Naive thymus-derived CD4-positive, alpha-beta T cell (primary cell): ENCODE results near the gene TOP3A. TPM values are rescaled to one million over a fixed set of nuclear protein-coding genes. Genes with fewer than 3 reads are reported as not detected.

Source experiments
- ATAC-seq: fragments of 150-1000 bp; cut with Tn5 transposase; 2 replicates; pipeline ENCODE4 v1.10.0; 2021; ENCODE audit warnings: mild to moderate bottlenecking, moderate library complexity
- CTCF ChIA-PET: fragments of 350-600 bp; sonication (Branson Sonifier 250); formaldehyde crosslinking; loops from one replicate; lab custom pipeline; 2021; ENCODE audit warnings: antibody characterized with exemption; lab: Charles Lee
- POLR2A ChIA-PET: fragments of 350-600 bp; sonication (Branson Sonifier 250); formaldehyde crosslinking; loops from one replicate; lab custom pipeline; 2021; ENCODE audit warnings: antibody characterized with exemption, inconsistent platforms; lab: Charles Lee
- DNase-seq, 9 donors: peaks; one replicate each; pipeline versions ENCODE4 v3.0.0 to v3.0.0-alpha.2; 2020 to 2022; ENCODE audit warnings: mixed read lengths in 1 of 9
- H3K27ac ChIP-seq: one replicate; pipeline ENCODE4 v1.7.0; 2013; ENCODE audit warnings: mild to moderate bottlenecking, low read depth, low read length, moderate library complexity
- H3K27me3 ChIP-seq, 2 donors: one replicate each; pipeline ENCODE4 v1.7.0; 2013; ENCODE audit warnings: low read length in 2 of 2, mild to moderate bottlenecking in 2 of 2, moderate library complexity in 2 of 2; ENCODE audit not compliant: control insufficient read depth in 2 of 2, insufficient read depth in 2 of 2
- H3K36me3 ChIP-seq, 3 experiments: 1 replicate in 2 of 3; 2 replicates in 1 of 3; pipeline ENCODE4 v1.7.0; 2013; ENCODE audit warnings: low read length in 3 of 3, mild to moderate bottlenecking in 3 of 3, moderate library complexity in 1 of 3; ENCODE audit not compliant: insufficient read depth in 3 of 3, control insufficient read depth in 2 of 3
- H3K4me1 ChIP-seq, 2 donors: one replicate each; pipeline ENCODE4 v1.7.0; 2013; ENCODE audit warnings: low read length in 2 of 2, mild to moderate bottlenecking in 2 of 2, moderate library complexity in 1 of 2; ENCODE audit not compliant: control insufficient read depth in 2 of 2, insufficient read depth in 2 of 2
- H3K4me3 ChIP-seq: 2 replicates; pipeline ENCODE4 v1.7.0; 2013; ENCODE audit warnings: mild to moderate bottlenecking, low read length
- H3K9me3 ChIP-seq, 3 experiments: 1 replicate in 2 of 3; 2 replicates in 1 of 3; pipeline ENCODE4 v1.7.0; 2013; ENCODE audit warnings: low read length in 3 of 3; ENCODE audit not compliant: control insufficient read depth in 2 of 3
- H3K27ac Mint-ChIP-seq, 9 donors: one replicate each; pipeline ENCODE4 v1.8.0; 2020 to 2022; ENCODE audit warnings: mixed read lengths in 9 of 9, mild to moderate bottlenecking in 8 of 9, moderate library complexity in 5 of 9, inconsistent platforms in 2 of 9
- H3K27me3 Mint-ChIP-seq, 5 donors: one replicate each; pipeline ENCODE4 v1.8.0; 2021 to 2022; ENCODE audit warnings: mixed read lengths in 5 of 5, mild to moderate bottlenecking in 1 of 5
- H3K36me3 Mint-ChIP-seq, 5 donors: one replicate each; pipeline ENCODE4 v1.8.0; 2020 to 2022; ENCODE audit warnings: mixed read lengths in 5 of 5, mild to moderate bottlenecking in 3 of 5, inconsistent platforms in 1 of 5
- H3K4me1 Mint-ChIP-seq, 7 donors: one replicate each; pipeline ENCODE4 v1.8.0; 2020 to 2022; ENCODE audit warnings: mixed read lengths in 7 of 7, mild to moderate bottlenecking in 3 of 7, inconsistent platforms in 1 of 7
- H3K4me3 Mint-ChIP-seq, 10 donors: one replicate each; pipeline ENCODE4 v1.8.0; 2020 to 2022; ENCODE audit warnings: mild to moderate bottlenecking in 10 of 10, mixed read lengths in 10 of 10, moderate library complexity in 6 of 10, inconsistent platforms in 2 of 10
- H3K9me3 Mint-ChIP-seq, 11 donors: one replicate each; pipeline ENCODE4 v1.8.0; 2020 to 2022; ENCODE audit warnings: mixed read lengths in 11 of 11, mild to moderate bottlenecking in 4 of 11, inconsistent platforms in 1 of 11, moderate library complexity in 1 of 11
- intact Hi-C, 2 donors: fragments of 100-400 bp; cut with micrococcal nuclease; formaldehyde crosslinking; loops; one replicate each; pipeline ENCODE4 v1.15.1; 2023
- polyA plus RNA-seq, 2 donors: library from polyadenylated mRNA; unstranded; fragments of 300-500 nt; fragmentation: Illumina TruSeq; gene quantifications; one replicate each; pipeline ENCODE4 v1.2.3, GENCODE V29; 2021
- total RNA-seq, 6 experiments: library from RNA in 5 of 6; stranded (reverse) in 5 of 6; gene quantifications; 1 replicate in 5 of 6; 2 replicates in 1 of 6; pipeline ENCODE4 v1.2.3 and lab custom pipeline; 2021 to 2026

The TOP3A gene
- total and polyA plus RNA-seq, 7 experiments from 2014 or later = 13.7 to 74.9 (median 39.7) TPM

DNA sequence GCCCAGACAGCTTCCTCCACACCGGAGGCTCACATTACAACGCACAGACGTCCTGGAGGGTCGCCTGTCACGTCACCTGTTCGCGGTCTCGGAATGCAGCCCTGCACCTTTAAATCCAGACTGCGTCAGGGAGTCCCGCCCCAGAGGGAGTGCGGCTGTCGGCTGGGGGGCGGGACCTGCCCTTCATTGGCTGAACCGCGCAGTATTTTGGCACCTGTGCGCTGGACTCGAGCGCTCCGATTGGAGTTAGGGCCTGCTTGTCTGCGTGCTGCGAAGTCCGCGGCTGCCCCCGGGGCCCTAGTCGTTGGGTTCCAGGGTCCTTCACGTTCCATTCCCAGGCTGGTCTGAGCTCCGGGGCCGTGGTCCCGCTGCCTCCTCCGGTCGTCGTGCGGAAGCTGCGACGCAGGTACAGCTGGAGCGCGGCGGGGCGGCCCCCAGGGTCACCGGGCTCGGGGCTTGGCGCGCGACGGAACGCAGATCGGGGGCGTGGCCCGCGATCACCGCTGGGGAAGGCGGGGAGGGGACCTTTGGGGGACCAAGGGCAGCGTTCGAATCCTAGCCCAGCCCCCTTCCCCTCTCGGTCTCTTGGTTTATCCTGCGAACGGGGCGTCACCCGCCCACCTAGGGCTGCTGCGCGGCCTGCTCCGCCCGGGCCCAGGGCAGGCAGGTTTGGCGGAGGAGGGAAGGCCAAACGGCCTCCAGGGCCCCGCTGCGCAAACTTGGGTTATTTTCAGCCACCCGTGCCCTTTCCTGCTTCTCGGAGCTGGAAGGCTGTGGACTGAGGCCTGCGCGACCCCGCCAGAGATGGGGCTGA is 54.3 kb downstream of the TOP3A start, which contains the start of gene MIEF2:
MIEF2 (plus strand) TSS at position 331 of the 814 bp plus-strand sequence. CDS start 2,059 bp downstream, outside the sequence.
- peaks cover 0 to 2% (median 0%) of the 10 kb centered on the region in 11 donors for H3K9me3 Mint-ChIP-seq
- ChIA-PET POLR2A (interaction anchor here (0.6 to 1.3 kb wide), 4 partner anchors 53 to 71 kb away, joined by 3 to 5 read pairs (median 4); partner anchors contain the start of genes SMCR8 and TOP3A), CTCF (interaction anchor here (0.9 kb wide), 1 partner anchor 17 kb away, joined by 3 read pairs; no protein-coding TSS in a partner anchor)
- Histone ChIP-seq H3K27ac (peak within 1 kb of the TSS; percentile 95), H3K27me3 (no peaks in the 10 kb centered on the region), H3K9me3 (no peaks in the 10 kb centered on the region), H3K36me3 (peaks cover 4 to 43% (median 5%) of the 10 kb centered on the region in 3 experiments), H3K4me3 (peak within 1 kb of the TSS; percentile 84), H3K4me1 (peaks cover 29 to 47% of the 10 kb centered on the region in 2 donors)
- peaks cover 0 to 6% (median 5%) of the 10 kb centered on the region in 5 donors for H3K36me3 Mint-ChIP-seq
- peak within 1 kb of the TSS; percentile 78 to 96 (median 84) for H3K4me3 Mint-ChIP-seq
- intact Hi-C loops = loop anchor here (1.0 to 5.0 kb wide), 8 partner anchors 35 to 1908 kb away; partner anchors contain the start of genes ALKBH5 (in 2 of the 2), LLGL1 (in 2 of the 2), SMCR8 (in 2 of the 2) and CENPV (in 1 of the 2)
- H3K27ac Mint-ChIP-seq = peak within 1 kb of the TSS; percentile 77 to 92 (median 84)
- peaks cover 11 to 57% (median 37%) of the 10 kb centered on the region in 7 donors for H3K4me1 Mint-ChIP-seq
- no peaks in the 10 kb centered on the region for H3K27me3 Mint-ChIP-seq
- ATAC-seq = peak; percentile 91
- DNase-seq = peak; percentile 80 to 92 (median 91)

DNA sequence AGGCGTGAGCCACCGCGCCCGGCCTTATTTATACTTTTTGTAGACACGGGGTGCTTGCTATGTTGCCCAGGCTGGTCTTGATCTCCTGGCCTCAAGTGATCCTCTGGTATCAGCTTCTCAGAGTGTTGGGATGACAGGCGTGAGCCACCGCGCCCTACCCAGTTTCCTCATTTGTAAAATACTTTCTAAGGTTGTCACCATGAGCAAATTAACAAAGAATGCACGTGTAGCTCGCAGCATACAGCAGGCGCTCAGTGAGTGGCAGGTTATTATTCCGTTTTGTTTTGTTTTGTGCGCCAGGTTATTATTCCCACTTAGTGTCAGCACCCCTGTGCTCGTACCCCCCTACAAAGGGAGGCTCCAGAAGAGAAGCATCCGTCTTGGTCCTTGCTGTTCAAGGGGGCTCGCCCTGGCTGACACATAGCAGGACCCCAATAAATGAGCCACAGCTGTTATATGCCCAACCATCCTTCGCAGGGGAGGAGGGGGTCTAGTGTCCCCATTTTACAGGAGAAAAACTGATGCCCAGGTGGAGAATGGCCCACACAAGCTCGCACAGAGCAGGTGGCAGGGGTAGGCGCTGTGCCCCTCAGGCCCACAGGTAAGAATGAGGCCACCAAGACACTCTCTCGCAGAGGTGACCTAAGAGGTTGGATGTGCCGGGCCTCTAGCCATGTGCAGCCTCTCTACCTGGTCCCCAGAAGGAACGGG is 55.0 kb downstream of the TOP3A start:
- DNase-seq (no peak), ATAC-seq (no peak)
- Histone ChIP-seq H3K27me3 (no peaks in the 10 kb centered on the region), H3K4me1 (peaks cover 29 to 47% of the 10 kb centered on the region in 2 donors), H3K36me3 (peaks cover 0 to 43% (median 5%) of the 10 kb centered on the region in 3 experiments), H3K9me3 (no peaks in the 10 kb centered on the region), H3K27ac (peak overlapping the region; percentile 95), H3K4me3 (peak overlapping the region; percentile 84)
- Mint-ChIP-seq H3K4me3 (peak overlapping the region; percentile 78 to 96 (median 84)), H3K36me3 (peaks cover 0 to 6% (median 5%) of the 10 kb centered on the region in 5 donors), H3K27me3 (no peaks in the 10 kb centered on the region), H3K27ac (peak overlapping the region; percentile 77 to 92 (median 84)), H3K4me1 (peaks cover 11 to 60% (median 37%) of the 10 kb centered on the region in 7 donors), H3K9me3 (peaks cover 0 to 2% (median 0%) of the 10 kb centered on the region in 11 donors)
- ChIA-PET CTCF (interaction anchor here (0.8 kb wide), 1 partner anchor 16 kb away, joined by 3 read pairs; no protein-coding TSS in a partner anchor), POLR2A (interaction anchor here (0.6 to 1.2 kb wide), 4 partner anchors 13 to 77 kb away, joined by 3 to 4 read pairs (median 3); no protein-coding TSS in a partner anchor)
- intact Hi-C loops = loop anchor here (1.0 to 5.0 kb wide), 8 partner anchors 34 to 1907 kb away; partner anchors contain the start of genes ALKBH5 (in 2 of the 2), LLGL1 (in 2 of the 2), SMCR8 (in 2 of the 2) and CENPV (in 1 of the 2)

DNA sequence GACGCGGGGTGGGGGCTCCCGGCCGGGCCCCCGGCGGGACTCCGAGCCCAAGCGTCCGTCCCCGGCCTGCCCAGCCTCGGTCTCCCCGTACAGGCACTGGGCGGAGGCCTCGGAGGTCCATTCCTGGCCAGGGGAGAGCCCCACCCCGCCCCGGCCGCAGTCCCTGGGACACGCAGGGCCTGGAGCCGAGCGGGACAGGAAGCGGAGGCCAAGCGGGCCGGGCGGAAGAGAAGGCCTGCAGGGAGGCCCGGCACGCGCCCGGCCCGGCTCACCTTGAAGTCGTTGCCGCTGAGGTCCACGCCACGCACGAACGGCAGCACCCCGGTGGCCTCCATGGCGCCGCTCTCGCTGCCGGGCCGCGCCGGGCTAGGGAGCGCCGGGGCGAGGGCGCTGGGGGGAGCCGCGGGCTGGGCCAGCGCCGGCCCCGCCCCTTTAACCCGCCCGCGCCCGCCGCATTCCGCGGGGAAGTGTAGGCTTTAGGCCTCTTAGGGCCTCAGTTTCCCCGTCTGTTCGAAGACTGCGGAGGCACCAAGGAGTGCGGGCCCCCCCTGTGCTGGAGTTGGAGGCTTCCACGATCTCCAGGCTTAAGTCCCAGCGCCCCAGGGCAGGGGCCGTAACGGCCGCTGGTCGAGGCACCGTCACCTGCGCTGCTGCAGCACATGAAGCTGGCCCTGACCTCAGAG is 56.3 kb downstream of the TOP3A start, which contains the start of gene FLII:
FLII (minus strand) TSS at position 383 of the 683 bp plus-strand sequence; CDS start at position 335, 48 bp downstream.
- Histone ChIP-seq H3K4me3 (peak within 1 kb of the TSS; percentile 79), H3K4me1 (peaks cover 29 to 47% of the 10 kb centered on the region in 2 donors), H3K27ac (peak within 1 kb of the TSS; percentile 84), H3K27me3 (no peaks in the 10 kb centered on the region), H3K36me3 (peaks cover 3 to 43% (median 5%) of the 10 kb centered on the region in 3 experiments), H3K9me3 (no peaks in the 10 kb centered on the region)
- DNase-seq (peak; percentile 32 to 73 (median 53)), ATAC-seq (peak; percentile 55)
- H3K27ac Mint-ChIP-seq = peak within 1 kb of the TSS; percentile 86 to 93 (median 89)
- H3K36me3 Mint-ChIP-seq = peaks cover 0 to 7% (median 5%) of the 10 kb centered on the region in 5 donors
- H3K4me1 Mint-ChIP-seq = peaks cover 11 to 60% (median 38%) of the 10 kb centered on the region in 7 donors
- POLR2A ChIA-PET = interaction anchor here (0.6 to 0.8 kb wide), 2 partner anchors 14 to 76 kb away, joined by 3 read pairs; no protein-coding TSS in a partner anchor
- intact Hi-C loops = loop anchor here in 1 of 2 donors (1.0 kb wide), 1 partner anchor 10 kb away; no protein-coding TSS in a partner anchor
- no peaks in the 10 kb centered on the region for H3K27me3 Mint-ChIP-seq
- H3K4me3 Mint-ChIP-seq = peak within 1 kb of the TSS; percentile 93 to 98 (median 96)
- CTCF ChIA-PET = no interaction called here
- peaks cover 0 to 2% (median 0%) of the 10 kb centered on the region in 11 donors for H3K9me3 Mint-ChIP-seq

DNA sequence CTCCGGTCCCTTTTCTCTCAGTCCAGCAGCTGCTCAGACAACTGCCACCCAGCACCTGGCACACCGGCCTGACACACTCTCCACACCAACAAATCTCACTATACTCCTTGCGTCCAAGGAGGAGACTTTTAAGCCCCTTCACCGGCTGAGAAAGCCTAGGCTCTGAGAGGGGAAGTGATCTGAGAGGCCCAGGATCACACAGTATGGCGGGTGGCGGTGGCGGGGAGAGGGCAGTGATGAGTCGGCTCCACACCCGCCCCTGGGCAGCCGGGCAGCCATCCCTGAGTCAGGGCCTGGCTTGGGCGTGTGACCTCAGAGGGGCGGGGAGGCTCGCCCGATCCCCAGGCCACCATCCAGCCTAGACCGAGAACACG is 56.8 kb downstream of the TOP3A start:
- peak overlapping the region; percentile 79 for H3K4me3 ChIP-seq
- H3K27ac ChIP-seq = peak overlapping the region; percentile 84
- Mint-ChIP-seq H3K9me3 (peaks cover 0 to 2% (median 0%) of the 10 kb centered on the region in 11 donors), H3K27ac (peak overlapping the region; percentile 85 to 93 (median 89)), H3K27me3 (no peaks in the 10 kb centered on the region), H3K4me3 (peak overlapping the region; percentile 93 to 98 (median 96)), H3K4me1 (peaks cover 11 to 56% (median 36%) of the 10 kb centered on the region in 7 donors), H3K36me3 (peaks cover 0 to 8% (median under 1%) of the 10 kb centered on the region in 5 donors)
- DNase-seq = peak; percentile 24 to 69 (median 37)
- peak; percentile 68 for ATAC-seq
- H3K4me1 ChIP-seq = peaks cover 29 to 47% of the 10 kb centered on the region in 2 donors
- H3K27me3 ChIP-seq = no peaks in the 10 kb centered on the region
- peaks cover 5 to 43% (median 8%) of the 10 kb centered on the region in 3 experiments for H3K36me3 ChIP-seq
- H3K9me3 ChIP-seq = no peaks in the 10 kb centered on the region
- intact Hi-C loops = loop anchor here in 1 of 2 donors (1.0 kb wide), 1 partner anchor 10 kb away; no protein-coding TSS in a partner anchor
- CTCF ChIA-PET = no interaction called here
- POLR2A ChIA-PET = interaction anchor here (1.1 kb wide), 1 partner anchor 34 kb away, joined by 3 read pairs; no protein-coding TSS in a partner anchor

DNA sequence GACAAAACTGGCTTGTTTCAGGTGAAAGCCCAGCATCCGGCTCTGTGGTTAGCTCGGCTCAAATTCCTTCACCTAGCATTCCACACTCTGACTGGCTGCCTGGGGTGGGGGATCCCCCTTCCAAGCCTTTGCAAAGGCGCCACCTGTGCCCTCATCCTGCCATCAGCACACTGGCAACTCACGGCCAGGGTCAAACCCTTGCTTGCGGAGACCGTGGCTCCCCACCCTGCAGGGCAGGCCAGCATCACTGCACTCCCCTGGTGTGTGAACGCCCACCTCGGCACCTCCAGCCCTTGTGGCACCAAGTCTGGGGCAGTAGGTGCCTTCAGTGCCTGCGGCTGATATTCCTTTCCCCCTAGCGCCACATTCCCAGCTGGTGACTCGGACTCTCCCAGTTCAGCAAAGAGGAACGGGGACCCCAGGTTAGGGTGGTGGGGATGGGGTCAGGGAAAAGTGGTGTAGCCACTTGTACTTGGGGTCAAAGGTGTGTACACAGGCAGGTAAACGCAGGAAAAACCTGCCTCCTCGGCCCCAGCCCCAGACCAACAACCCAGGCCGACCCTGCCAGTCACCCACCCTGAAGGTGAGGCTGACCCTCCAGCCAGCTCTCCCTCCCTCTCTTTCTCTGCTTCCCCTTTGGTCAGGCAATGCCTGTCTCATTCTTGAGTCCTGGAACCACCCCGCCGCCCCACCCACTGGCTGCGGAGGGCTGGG is 57.4 kb downstream of the TOP3A start:
- intact Hi-C loops = no loop called here
- H3K9me3 Mint-ChIP-seq = peaks cover 0 to 2% (median 0%) of the 10 kb centered on the region in 11 donors
- Histone ChIP-seq H3K36me3 (peaks cover 5 to 44% (median 8%) of the 10 kb centered on the region in 3 experiments), H3K27me3 (no peaks in the 10 kb centered on the region), H3K4me3 (peak overlapping the region; percentile 79), H3K4me1 (peaks cover 29 to 44% of the 10 kb centered on the region in 2 donors), H3K9me3 (no peaks in the 10 kb centered on the region), H3K27ac (peak overlapping the region; percentile 84)
- peaks cover 11 to 54% (median 35%) of the 10 kb centered on the region in 7 donors for H3K4me1 Mint-ChIP-seq
- ChIA-PET CTCF (interaction anchor here (0.5 to 1.7 kb wide), 2 partner anchors 9 to 71 kb away, joined by 3 to 4 read pairs; no protein-coding TSS in a partner anchor), POLR2A (interaction anchor here (1.1 kb wide), 1 partner anchor 33 kb away, joined by 3 read pairs; no protein-coding TSS in a partner anchor)
- no peaks in the 10 kb centered on the region for H3K27me3 Mint-ChIP-seq
- peak overlapping the region; percentile 93 to 98 (median 96) for H3K4me3 Mint-ChIP-seq
- H3K27ac Mint-ChIP-seq = peak overlapping the region; percentile 85 to 93 (median 89)
- H3K36me3 Mint-ChIP-seq = peaks cover 0 to 8% (median 0%) of the 10 kb centered on the region in 5 donors
- peak in 1 of 9 donors; percentile 34 for DNase-seq
- no peak for ATAC-seq
